Activated naive CD8-positive, alpha-beta T cell (primary cell): ENCODE measurements around the gene DYRK4.

Source experiments
- H3K27ac Mint-ChIP-seq: one replicate; pipeline ENCODE4 v1.8.0; 2021; ENCODE audit warnings: mixed read lengths
- H3K27me3 Mint-ChIP-seq: one replicate; pipeline ENCODE4 v1.8.0; 2021; ENCODE audit warnings: mixed read lengths
- H3K36me3 Mint-ChIP-seq: one replicate; pipeline ENCODE4 v1.8.0; 2021; ENCODE audit warnings: mixed read lengths
- H3K4me1 Mint-ChIP-seq: one replicate; pipeline ENCODE4 v1.8.0; 2021; ENCODE audit warnings: low read depth, mixed read lengths
- H3K4me3 Mint-ChIP-seq: one replicate; pipeline ENCODE4 v1.8.0; 2021; ENCODE audit warnings: mild to moderate bottlenecking, mixed read lengths
- H3K9me3 Mint-ChIP-seq: one replicate; pipeline ENCODE4 v1.8.0; 2021; ENCODE audit warnings: low read depth, mixed read lengths

Gene DYRK4

GRCh38 chr12:4584896-4585295 is 22.9 kb downstream of the DYRK4 start:
- no peaks in the 10 kb centered on the region for H3K9me3 Mint-ChIP-seq
- peaks cover 11% of the 10 kb centered on the region for H3K27me3 Mint-ChIP-seq
- no peak overlapping the region for H3K27ac Mint-ChIP-seq
- no peak overlapping the region for H3K4me3 Mint-ChIP-seq
- no peaks in the 10 kb centered on the region for H3K36me3 Mint-ChIP-seq
- H3K4me1 Mint-ChIP-seq, result no peaks in the 10 kb centered on the region

GRCh38 chr12:4586500-4586899 is 24.5 kb downstream of the DYRK4 start:
- H3K4me1 Mint-ChIP-seq, result no peaks in the 10 kb centered on the region
- H3K27me3 Mint-ChIP-seq, result peaks cover 11% of the 10 kb centered on the region
- no peaks in the 10 kb centered on the region for H3K9me3 Mint-ChIP-seq
- H3K36me3 Mint-ChIP-seq, result no peaks in the 10 kb centered on the region
- no peak overlapping the region for H3K27ac Mint-ChIP-seq
- H3K4me3 Mint-ChIP-seq, result no peak overlapping the region

GRCh38 chr12:4587108-4587507 is 25.1 kb downstream of the DYRK4 start:
- Mint-ChIP-seq H3K27ac (no peak overlapping the region), H3K36me3 (no peaks in the 10 kb centered on the region), H3K27me3 (peaks cover 11% of the 10 kb centered on the region), H3K9me3 (no peaks in the 10 kb centered on the region), H3K4me3 (no peak overlapping the region), H3K4me1 (no peaks in the 10 kb centered on the region)

GRCh38 chr12:4588916-4589315 is 26.9 kb downstream of the DYRK4 start:
- H3K9me3 Mint-ChIP-seq, result no peaks in the 10 kb centered on the region
- H3K27me3 Mint-ChIP-seq, result peaks cover 14% of the 10 kb centered on the region
- no peak overlapping the region for H3K27ac Mint-ChIP-seq
- no peaks in the 10 kb centered on the region for H3K4me1 Mint-ChIP-seq
- no peak overlapping the region for H3K4me3 Mint-ChIP-seq
- H3K36me3 Mint-ChIP-seq, result no peaks in the 10 kb centered on the region

GRCh38 chr12:4589941-4590340 is 27.9 kb downstream of the DYRK4 start:
- Mint-ChIP-seq H3K27ac (no peak overlapping the region), H3K36me3 (no peaks in the 10 kb centered on the region), H3K9me3 (no peaks in the 10 kb centered on the region), H3K27me3 (peaks cover 19% of the 10 kb centered on the region), H3K4me1 (no peaks in the 10 kb centered on the region), H3K4me3 (no peak overlapping the region)

- Mint-ChIP-seq H3K4me1 (no peaks in the 10 kb centered on the region), H3K27me3 (peaks cover 19% of the 10 kb centered on the region), H3K36me3 (no peaks in the 10 kb centered on the region), H3K9me3 (no peaks in the 10 kb centered on the region), H3K4me3 (no peak overlapping the region), H3K27ac (no peak overlapping the region)
Observed at GRCh38 chr12:4591180-4591687, 29.2 kb downstream of the DYRK4 start.

- Mint-ChIP-seq H3K27ac (no peak overlapping the region), H3K4me1 (no peaks in the 10 kb centered on the region), H3K27me3 (peaks cover 8% of the 10 kb centered on the region), H3K36me3 (no peaks in the 10 kb centered on the region), H3K9me3 (no peaks in the 10 kb centered on the region), H3K4me3 (no peak overlapping the region)
Observed at GRCh38 chr12:4595881-4596280, 33.9 kb downstream of the DYRK4 start.

- peaks cover 24% of the 10 kb centered on the region for H3K4me1 Mint-ChIP-seq
- peaks cover 1% of the 10 kb centered on the region for H3K27me3 Mint-ChIP-seq
- H3K4me3 Mint-ChIP-seq, result no peak overlapping the region
- no peaks in the 10 kb centered on the region for H3K9me3 Mint-ChIP-seq
- H3K36me3 Mint-ChIP-seq, result no peaks in the 10 kb centered on the region
- no peak overlapping the region for H3K27ac Mint-ChIP-seq
Observed at GRCh38 chr12:4603421-4603820, 41.4 kb downstream of the DYRK4 start.

- H3K27ac Mint-ChIP-seq, result no peak overlapping the region
- H3K36me3 Mint-ChIP-seq, result no peaks in the 10 kb centered on the region
- H3K27me3 Mint-ChIP-seq, result peaks cover 1% of the 10 kb centered on the region
- H3K9me3 Mint-ChIP-seq, result no peaks in the 10 kb centered on the region
- H3K4me3 Mint-ChIP-seq, result no peak overlapping the region
- H3K4me1 Mint-ChIP-seq, result peaks cover 24% of the 10 kb centered on the region
Observed at GRCh38 chr12:4603946-4604345, 41.9 kb downstream of the DYRK4 start.

- Mint-ChIP-seq H3K27ac (peak overlapping the region; percentile 91), H3K9me3 (no peaks in the 10 kb centered on the region), H3K4me3 (peak overlapping the region; percentile 93), H3K36me3 (no peaks in the 10 kb centered on the region), H3K27me3 (peaks cover 1% of the 10 kb centered on the region), H3K4me1 (peaks cover 26% of the 10 kb centered on the region)
Observed at GRCh38 chr12:4604684-4605193, 42.7 kb downstream of the DYRK4 start.

- H3K4me1 Mint-ChIP-seq, result peaks cover 26% of the 10 kb centered on the region
- H3K4me3 Mint-ChIP-seq, result peak overlapping the region; percentile 8
- H3K36me3 Mint-ChIP-seq, result no peaks in the 10 kb centered on the region
- H3K27me3 Mint-ChIP-seq, result peaks cover 1% of the 10 kb centered on the region
- H3K27ac Mint-ChIP-seq, result no peak overlapping the region
- H3K9me3 Mint-ChIP-seq, result no peaks in the 10 kb centered on the region
Observed at GRCh38 chr12:4607056-4607455, 45.0 kb downstream of the DYRK4 start.

- no peak overlapping the region for H3K27ac Mint-ChIP-seq
- H3K4me3 Mint-ChIP-seq, result no peak overlapping the region
- H3K36me3 Mint-ChIP-seq, result peaks cover 2% of the 10 kb centered on the region
- H3K4me1 Mint-ChIP-seq, result peaks cover 26% of the 10 kb centered on the region
- no peaks in the 10 kb centered on the region for H3K27me3 Mint-ChIP-seq
- no peaks in the 10 kb centered on the region for H3K9me3 Mint-ChIP-seq
Observed at GRCh38 chr12:4609071-4609470, 47.1 kb downstream of the DYRK4 start.

- peaks cover 2% of the 10 kb centered on the region for H3K36me3 Mint-ChIP-seq
- no peaks in the 10 kb centered on the region for H3K27me3 Mint-ChIP-seq
- no peak overlapping the region for H3K4me3 Mint-ChIP-seq
- H3K4me1 Mint-ChIP-seq, result peaks cover 21% of the 10 kb centered on the region
- no peaks in the 10 kb centered on the region for H3K9me3 Mint-ChIP-seq
- H3K27ac Mint-ChIP-seq, result no peak overlapping the region
Observed at GRCh38 chr12:4610481-4610880, 48.5 kb downstream of the DYRK4 start.

GRCh38 chr12:4615667-4616066 is 53.7 kb downstream of the DYRK4 start:
- Mint-ChIP-seq H3K4me1 (no peaks in the 10 kb centered on the region), H3K9me3 (no peaks in the 10 kb centered on the region), H3K36me3 (peaks cover 2% of the 10 kb centered on the region), H3K27me3 (no peaks in the 10 kb centered on the region), H3K4me3 (no peak overlapping the region), H3K27ac (no peak overlapping the region)

- H3K27me3 Mint-ChIP-seq, result peaks cover 1% of the 10 kb centered on the region
- H3K36me3 Mint-ChIP-seq, result no peaks in the 10 kb centered on the region
- H3K4me1 Mint-ChIP-seq, result no peaks in the 10 kb centered on the region
- H3K27ac Mint-ChIP-seq, result no peak overlapping the region
- no peaks in the 10 kb centered on the region for H3K9me3 Mint-ChIP-seq
- no peak overlapping the region for H3K4me3 Mint-ChIP-seq
Observed at GRCh38 chr12:4621511-4621910, 59.5 kb downstream of the DYRK4 start.

GRCh38 chr12:4626543-4626942 is 64.5 kb downstream of the DYRK4 start:
- no peak overlapping the region for H3K4me3 Mint-ChIP-seq
- no peaks in the 10 kb centered on the region for H3K9me3 Mint-ChIP-seq
- no peak overlapping the region for H3K27ac Mint-ChIP-seq
- no peaks in the 10 kb centered on the region for H3K36me3 Mint-ChIP-seq
- H3K27me3 Mint-ChIP-seq, result peaks cover 1% of the 10 kb centered on the region
- no peaks in the 10 kb centered on the region for H3K4me1 Mint-ChIP-seq
